Keratinocyte (primary cell): ENCODE measurements around the gene FRMD1.

Source experiments
- EZH2 ChIP-seq: IDR thresholded peaks from one replicate; pipeline ENCODE4 v1.6.1; 2012; ENCODE audit warnings: inconsistent platforms, mild to moderate bottlenecking, low read length, moderate library complexity
- TF ChIP-seq, protein P1 (sequence below), 3 experiments: IDR thresholded peaks in 1 of 3; conservative IDR thresholded peaks in 1 of 3; optimal IDR thresholded peaks in 1 of 3; 2 replicates in 2 of 3; 3 replicates in 1 of 3; pipeline versions ENCODE3 to v1.5.1; 2011; ENCODE audit warnings: low read length in 3 of 3, mild to moderate bottlenecking in 3 of 3, moderate library complexity in 2 of 3, control low read depth in 1 of 3, inconsistent platforms in 1 of 3; ENCODE audit not compliant: insufficient read depth in 2 of 3; ENCODE audit errors: extremely low read depth in 1 of 3

DNA sequence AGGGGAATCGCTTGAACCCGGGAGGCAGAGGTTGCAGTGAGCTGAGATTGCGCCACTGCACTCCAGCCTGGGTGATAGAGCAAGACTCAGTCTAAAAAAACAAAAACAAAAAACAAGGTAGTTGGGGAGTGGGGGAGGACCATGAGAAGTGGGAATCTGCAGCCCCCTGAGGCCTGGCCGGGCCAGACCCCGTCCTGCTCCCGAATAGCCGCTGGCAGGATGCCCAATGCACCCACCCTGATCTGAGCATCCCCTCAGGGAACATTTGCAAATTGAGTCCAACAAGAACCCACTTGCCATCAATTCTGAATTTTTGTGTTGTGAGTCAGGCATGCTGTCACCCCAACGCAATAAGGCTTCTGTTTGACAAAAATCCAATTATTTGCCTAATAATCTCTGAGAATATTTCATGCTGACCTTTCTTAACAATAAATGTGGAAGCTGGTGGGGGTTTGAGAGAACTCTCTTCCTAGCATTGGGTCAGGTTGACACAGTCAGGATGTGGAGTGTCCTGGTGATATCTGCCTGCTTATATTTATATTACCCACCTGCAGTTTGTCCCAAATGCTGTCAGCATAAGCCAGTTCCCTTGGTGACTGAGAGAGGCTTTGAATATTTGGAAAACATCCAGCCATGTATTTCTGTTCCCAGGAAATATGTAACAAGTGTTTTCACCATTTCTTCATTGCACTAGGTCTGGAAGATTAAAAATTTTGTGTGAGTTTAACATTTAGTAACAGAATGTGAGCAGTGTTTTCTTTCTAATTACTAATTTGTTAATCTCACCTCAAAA, 28.4 kb upstream of the FRMD1 start:
- TF ChIP-seq, protein P1, sequence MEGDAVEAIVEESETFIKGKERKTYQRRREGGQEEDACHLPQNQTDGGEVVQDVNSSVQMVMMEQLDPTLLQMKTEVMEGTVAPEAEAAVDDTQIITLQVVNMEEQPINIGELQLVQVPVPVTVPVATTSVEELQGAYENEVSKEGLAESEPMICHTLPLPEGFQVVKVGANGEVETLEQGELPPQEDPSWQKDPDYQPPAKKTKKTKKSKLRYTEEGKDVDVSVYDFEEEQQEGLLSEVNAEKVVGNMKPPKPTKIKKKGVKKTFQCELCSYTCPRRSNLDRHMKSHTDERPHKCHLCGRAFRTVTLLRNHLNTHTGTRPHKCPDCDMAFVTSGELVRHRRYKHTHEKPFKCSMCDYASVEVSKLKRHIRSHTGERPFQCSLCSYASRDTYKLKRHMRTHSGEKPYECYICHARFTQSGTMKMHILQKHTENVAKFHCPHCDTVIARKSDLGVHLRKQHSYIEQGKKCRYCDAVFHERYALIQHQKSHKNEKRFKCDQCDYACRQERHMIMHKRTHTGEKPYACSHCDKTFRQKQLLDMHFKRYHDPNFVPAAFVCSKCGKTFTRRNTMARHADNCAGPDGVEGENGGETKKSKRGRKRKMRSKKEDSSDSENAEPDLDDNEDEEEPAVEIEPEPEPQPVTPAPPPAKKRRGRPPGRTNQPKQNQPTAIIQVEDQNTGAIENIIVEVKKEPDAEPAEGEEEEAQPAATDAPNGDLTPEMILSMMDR (optimal IDR thresholded peaks at IDR 0.05 in 1 of 3, IDR thresholded peaks at IDR 0.05 in 1 of 3, conservative IDR thresholded peaks at IDR 0.05 in 1 of 3; ENCODE audit: extremely low read depth in 1 of 3, insufficient read depth in 2 of 3, low read length in 3 of 3): no peak
- no peak for TF ChIP-seq EZH2
